BLaER1 (cell line): Measurements from ENCODE around the gene FBF1.

Source experiments
- H3K27ac ChIP-seq: shearing (Covaris generic); formaldehyde crosslinking; 2 replicates; pipeline ENCODE4 v1.8.1; 2022
- H3K27me3 ChIP-seq: shearing (Covaris generic); formaldehyde crosslinking; 2 replicates; pipeline ENCODE4 v1.8.1; 2022
- H3K36me3 ChIP-seq: shearing (Covaris generic); formaldehyde crosslinking; 2 replicates; pipeline ENCODE4 v1.8.1; 2022
- H3K4me1 ChIP-seq: shearing (Covaris generic); formaldehyde crosslinking; 2 replicates; pipeline ENCODE4 v1.8.1; 2022
- H3K4me2 ChIP-seq: shearing (Covaris generic); formaldehyde crosslinking; 2 replicates; pipeline ENCODE4 v1.8.1; 2022
- H3K4me3 ChIP-seq: shearing (Covaris generic); formaldehyde crosslinking; 2 replicates; pipeline ENCODE4 v1.8.1; 2022
- H3K9ac ChIP-seq: shearing (Covaris generic); formaldehyde crosslinking; 2 replicates; pipeline ENCODE4 v1.8.1; 2022
- H3K9me3 ChIP-seq: shearing (Covaris generic); formaldehyde crosslinking; 2 replicates; pipeline ENCODE4 v1.8.1; 2022
- H4K20me1 ChIP-seq: shearing (Covaris generic); formaldehyde crosslinking; 2 replicates; pipeline ENCODE4 v1.8.1; 2022
- Cebpa-rat ChIP-seq: shearing (Covaris generic); IDR thresholded peaks from 2 replicates; pipeline ENCODE4 v1.8.1; 2022

Gene FBF1, protein sequence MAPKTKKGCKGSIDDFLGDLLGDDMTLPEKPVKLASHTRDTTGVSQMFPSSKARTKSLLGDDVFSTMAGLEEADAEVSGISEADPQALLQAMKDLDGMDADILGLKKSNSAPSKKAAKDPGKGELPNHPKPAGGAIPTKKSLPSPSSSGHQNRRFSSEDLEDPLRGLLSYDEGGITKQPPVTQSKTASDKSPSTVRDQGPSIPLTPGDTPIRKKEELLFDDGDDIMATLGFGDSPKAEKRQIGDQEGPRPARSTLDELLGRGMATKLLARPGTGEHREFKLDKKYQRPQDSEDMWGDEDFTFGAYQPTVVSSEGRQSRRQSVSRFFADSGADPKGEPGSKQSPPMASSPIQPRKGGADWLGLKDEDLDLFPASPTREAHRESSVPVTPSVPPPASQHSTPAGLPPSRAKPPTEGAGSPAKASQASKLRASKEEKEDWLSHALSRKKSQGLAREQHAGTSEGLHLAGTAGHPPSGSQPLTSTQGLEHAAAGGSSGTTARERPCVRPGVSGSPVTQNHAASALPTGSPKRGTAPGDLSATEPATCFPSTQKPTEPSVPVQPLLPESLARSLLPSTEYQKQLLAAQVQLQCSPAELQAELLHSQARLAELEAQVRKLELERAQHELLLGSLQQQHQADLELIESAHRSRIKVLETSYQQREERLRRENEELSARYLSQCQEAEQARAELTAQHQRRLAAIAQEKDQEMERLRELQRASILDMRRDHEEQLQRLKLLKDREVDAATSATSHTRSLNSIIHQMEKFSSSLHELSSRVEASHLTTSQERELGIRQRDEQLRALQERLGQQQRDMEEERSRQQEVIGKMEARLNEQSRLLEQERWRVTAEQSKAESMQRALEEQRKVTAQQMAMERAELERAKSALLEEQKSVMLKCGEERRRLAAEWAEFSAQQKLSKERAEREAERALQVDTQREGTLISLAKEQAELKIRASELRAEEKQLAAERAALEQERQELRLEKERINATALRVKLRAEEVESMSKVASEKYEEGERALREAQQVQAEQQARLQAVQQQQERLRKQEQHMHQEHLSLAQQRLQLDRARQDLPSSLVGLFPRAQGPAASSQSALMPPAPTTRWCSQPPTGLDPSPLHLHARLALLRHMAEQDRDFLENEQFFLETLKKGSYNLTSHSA

DNA sequence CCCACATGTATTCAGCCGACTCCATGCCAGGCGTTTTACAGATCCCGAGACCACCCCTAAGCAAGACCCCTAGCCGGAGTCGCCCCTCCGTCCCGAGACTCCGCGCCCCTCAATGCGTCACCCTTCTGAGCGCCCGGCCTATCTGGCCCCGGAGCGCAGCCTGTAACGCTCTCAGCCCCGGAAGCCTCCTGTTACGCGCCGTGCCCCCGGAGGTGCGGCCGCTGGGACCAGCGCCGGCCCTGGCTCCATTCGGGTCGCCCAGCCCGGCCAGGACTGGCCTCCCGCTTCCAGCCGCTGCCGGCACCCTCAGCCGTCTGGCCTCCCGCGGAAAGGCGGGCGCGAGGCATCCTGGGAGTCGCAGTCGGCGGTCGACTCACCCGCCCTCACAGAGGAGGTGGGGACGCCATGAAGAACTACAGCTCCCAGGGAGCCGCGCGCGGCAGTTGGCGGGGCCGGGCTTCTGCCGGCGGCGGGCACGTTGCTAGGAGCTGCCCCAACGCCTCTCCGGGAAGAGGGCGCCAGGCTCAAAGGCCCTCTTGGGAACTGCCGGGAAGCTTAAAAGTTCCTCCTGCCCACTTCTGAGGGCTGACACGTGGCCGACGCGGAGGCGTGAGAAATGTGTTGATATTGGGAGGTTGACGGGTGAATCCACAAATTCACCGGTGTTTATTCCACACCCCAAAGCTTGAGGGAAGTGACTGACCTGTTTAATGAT, at the start of gene FBF1:
Gene FBF1 (minus strand): TSS at position 316 of the 715 bp plus-strand sequence. CDS start 2,893 bp downstream, outside the sequence.
- H3K4me3 ChIP-seq = peak within 1 kb of the TSS; percentile 85
- H3K9ac ChIP-seq = peak within 1 kb of the TSS; percentile 88
- peak within 1 kb of the TSS; percentile 95 for H3K4me2 ChIP-seq
- peaks cover 23% of the 10 kb centered on the region for H3K36me3 ChIP-seq
- no peaks in the 10 kb centered on the region for H4K20me1 ChIP-seq
- H3K27me3 ChIP-seq = no peaks in the 10 kb centered on the region
- peak within 1 kb of the TSS; percentile 81 for H3K27ac ChIP-seq
- TF ChIP-seq Cebpa-rat = no peak
- peaks cover 20% of the 10 kb centered on the region for H3K4me1 ChIP-seq
- H3K9me3 ChIP-seq = no peaks in the 10 kb centered on the region

DNA sequence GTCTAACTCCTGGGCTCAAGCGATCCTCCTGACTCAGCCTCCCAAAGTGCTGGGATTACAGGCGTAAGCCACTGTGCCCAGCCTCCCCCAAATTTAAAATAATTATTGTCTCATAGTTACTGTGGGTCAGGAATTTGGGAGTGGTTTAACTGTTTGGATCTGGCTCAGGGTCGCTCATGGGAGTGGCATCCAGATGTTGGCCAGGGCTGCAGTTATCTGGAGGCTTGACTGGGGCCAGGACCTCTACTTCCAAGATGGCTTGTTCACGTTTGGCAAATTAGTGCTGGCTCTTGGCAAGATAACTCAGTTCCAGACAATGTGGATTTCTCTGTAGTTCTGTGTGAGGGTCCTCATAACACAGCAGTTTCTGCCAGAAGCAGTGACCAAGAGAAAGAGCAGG, 46.2 kb upstream of the FBF1 start:
- Histone ChIP-seq H3K9me3 (no peaks in the 10 kb centered on the region), H3K27ac (no peak overlapping the region), H3K36me3 (peaks cover 42% of the 10 kb centered on the region), H3K9ac (no peak overlapping the region), H3K27me3 (no peaks in the 10 kb centered on the region), H4K20me1 (no peaks in the 10 kb centered on the region), H3K4me3 (no peak overlapping the region), H3K4me1 (no peaks in the 10 kb centered on the region), H3K4me2 (no peak overlapping the region)
- no peak for TF ChIP-seq Cebpa-rat

DNA sequence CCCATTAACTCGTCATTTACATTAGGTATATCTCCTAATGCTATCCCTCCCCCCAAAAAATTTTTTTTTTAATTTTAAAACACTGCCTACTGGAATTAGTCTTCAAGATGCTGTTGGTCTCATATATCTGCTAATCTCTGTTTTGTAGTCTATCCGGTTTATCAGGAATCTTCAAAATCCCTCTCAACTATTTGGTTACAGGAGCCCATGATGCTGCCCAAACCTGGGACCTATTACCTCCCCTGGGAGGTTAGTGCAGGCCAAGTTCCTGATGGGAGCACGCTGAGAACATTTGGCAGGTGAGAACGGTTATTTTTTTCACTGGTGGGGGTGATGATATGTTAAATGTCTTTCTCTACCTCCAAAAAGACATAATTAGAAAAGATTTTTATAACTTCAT, 45.1 kb upstream of the FBF1 start:
- peaks cover 5% of the 10 kb centered on the region for H3K4me1 ChIP-seq
- H4K20me1 ChIP-seq = no peaks in the 10 kb centered on the region
- H3K9ac ChIP-seq = no peak overlapping the region
- H3K36me3 ChIP-seq = peaks cover 33% of the 10 kb centered on the region
- no peaks in the 10 kb centered on the region for H3K27me3 ChIP-seq
- no peak overlapping the region for H3K4me2 ChIP-seq
- H3K9me3 ChIP-seq = no peaks in the 10 kb centered on the region
- H3K4me3 ChIP-seq = no peak overlapping the region
- no peak for TF ChIP-seq Cebpa-rat
- H3K27ac ChIP-seq = no peak overlapping the region

DNA sequence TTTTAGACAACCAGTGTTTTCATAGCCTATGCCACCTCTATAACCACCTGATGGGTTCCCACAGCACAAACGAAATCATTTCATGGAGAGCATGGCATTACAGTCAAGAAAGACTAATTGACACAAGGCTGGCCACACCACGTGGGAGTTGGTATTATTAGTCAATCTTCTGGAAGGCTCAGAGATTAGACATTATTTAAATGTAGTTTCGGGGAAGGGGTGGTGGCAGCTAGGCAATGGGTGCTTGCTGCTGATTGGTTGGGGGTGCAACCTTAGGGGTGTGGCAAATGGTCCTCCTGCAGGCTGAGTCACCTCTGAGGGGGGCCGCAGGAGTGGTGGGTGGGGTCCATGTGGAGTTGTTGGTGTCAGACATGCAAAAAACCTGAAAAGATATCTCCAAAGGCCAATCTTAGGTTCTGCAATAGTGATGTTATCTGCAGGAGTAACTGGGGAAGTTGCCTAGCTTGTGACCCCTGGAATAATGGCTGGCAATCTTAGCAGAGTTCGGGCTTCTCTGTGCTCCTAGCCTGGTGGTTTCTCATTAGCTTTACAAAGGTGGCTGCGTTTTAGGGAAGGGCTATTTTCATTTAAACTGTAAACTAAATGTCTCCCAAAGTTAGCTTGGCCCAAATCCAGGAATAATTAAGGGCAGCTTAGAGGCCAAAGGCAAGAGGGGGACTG, 42.8 kb upstream of the FBF1 start:
- Histone ChIP-seq H3K4me3 (no peak overlapping the region), H3K4me1 (peaks cover 16% of the 10 kb centered on the region), H3K9me3 (no peaks in the 10 kb centered on the region), H3K27ac (no peak overlapping the region), H3K27me3 (no peaks in the 10 kb centered on the region), H3K9ac (no peak overlapping the region), H3K4me2 (no peak overlapping the region), H4K20me1 (no peaks in the 10 kb centered on the region), H3K36me3 (peaks cover 18% of the 10 kb centered on the region)
- TF ChIP-seq Cebpa-rat = no peak

DNA sequence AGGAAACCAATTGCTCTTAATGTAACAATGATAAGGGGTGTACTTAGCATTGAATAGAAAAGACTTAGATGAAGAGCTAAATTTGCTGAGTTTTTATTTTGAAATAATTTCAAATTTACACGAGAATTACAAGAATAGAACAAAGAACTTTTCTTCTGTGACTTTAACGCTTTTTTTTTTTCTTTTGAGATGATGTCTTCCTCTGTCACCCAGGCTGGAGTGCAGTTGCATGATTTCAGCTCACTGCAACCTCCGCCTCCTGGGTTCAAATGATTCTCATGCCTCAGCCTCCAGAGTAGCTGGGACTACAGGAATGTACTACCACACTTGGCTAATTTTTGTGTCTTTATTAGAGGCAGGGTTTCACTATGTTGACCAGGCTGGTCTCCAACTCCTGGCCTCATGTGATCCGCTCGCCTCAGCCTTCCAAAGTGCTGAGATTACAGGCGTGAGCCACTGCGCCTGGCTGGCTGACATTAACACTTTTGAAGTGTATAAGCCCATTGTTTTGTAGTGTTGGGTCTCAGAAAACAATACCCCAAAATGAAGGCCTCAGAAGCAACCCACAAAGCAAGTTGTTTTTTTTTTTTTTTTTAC, 40.3 kb upstream of the FBF1 start:
- no peak overlapping the region for H3K9ac ChIP-seq
- no peaks in the 10 kb centered on the region for H4K20me1 ChIP-seq
- H3K4me1 ChIP-seq = peaks cover 41% of the 10 kb centered on the region
- peaks cover 1% of the 10 kb centered on the region; the same call in 1 of the 2 replicates for H3K36me3 ChIP-seq
- H3K4me3 ChIP-seq = no peak overlapping the region
- H3K27ac ChIP-seq = no peak overlapping the region
- H3K27me3 ChIP-seq = no peaks in the 10 kb centered on the region
- TF ChIP-seq Cebpa-rat = no peak
- no peaks in the 10 kb centered on the region for H3K9me3 ChIP-seq
- peak overlapping the region; percentile 91 for H3K4me2 ChIP-seq

DNA sequence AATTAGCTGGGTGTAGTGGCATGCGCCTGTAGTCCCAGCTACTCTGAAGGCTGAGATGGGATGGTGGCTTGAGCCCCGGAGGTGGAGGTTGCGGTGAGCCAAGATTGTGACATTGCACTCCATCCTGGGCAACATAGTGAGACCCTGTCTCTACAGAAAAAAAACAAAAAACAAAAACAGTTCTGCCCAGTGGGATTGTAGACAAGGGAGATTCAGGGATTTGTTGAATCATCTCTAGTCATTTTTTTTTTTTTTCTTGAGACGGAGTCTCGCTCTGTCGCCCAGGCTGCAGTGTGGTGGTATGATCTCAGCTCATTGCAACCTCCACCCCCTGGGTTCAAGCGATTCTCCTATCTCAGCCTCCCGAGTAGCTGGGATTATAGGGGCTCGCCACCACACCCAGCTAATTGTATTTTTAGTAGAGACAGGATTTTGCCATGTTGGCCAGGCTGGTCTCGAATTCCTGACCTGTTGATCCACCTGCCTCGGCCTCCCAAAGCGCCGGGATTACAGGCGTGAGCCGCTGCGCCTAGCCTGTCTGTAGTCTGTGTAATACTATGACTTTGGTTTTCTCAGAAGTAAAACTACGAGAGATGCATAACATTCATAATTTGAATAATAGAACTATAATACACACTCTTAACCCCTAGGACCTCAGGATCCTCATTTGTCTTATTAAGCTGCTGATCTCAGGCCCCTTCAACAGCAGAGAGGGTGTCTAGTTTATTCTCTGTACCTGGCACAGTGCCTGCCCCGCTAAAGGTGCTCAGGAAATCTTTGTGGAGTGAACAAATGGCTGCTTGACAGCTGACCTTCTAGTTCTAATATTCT, 39.6 kb upstream of the FBF1 start:
- peak overlapping the region; percentile 88 for H3K4me3 ChIP-seq
- H3K4me2 ChIP-seq = peak overlapping the region; percentile 91
- H3K36me3 ChIP-seq = no peaks in the 10 kb centered on the region; the same call in 1 of the 2 replicates
- peaks cover 45% of the 10 kb centered on the region for H3K4me1 ChIP-seq
- no peaks in the 10 kb centered on the region for H4K20me1 ChIP-seq
- peak overlapping the region; percentile 98 for H3K9ac ChIP-seq
- H3K27me3 ChIP-seq = no peaks in the 10 kb centered on the region
- H3K27ac ChIP-seq = peak overlapping the region; percentile 97
- H3K9me3 ChIP-seq = no peaks in the 10 kb centered on the region
- no peak for TF ChIP-seq Cebpa-rat

DNA sequence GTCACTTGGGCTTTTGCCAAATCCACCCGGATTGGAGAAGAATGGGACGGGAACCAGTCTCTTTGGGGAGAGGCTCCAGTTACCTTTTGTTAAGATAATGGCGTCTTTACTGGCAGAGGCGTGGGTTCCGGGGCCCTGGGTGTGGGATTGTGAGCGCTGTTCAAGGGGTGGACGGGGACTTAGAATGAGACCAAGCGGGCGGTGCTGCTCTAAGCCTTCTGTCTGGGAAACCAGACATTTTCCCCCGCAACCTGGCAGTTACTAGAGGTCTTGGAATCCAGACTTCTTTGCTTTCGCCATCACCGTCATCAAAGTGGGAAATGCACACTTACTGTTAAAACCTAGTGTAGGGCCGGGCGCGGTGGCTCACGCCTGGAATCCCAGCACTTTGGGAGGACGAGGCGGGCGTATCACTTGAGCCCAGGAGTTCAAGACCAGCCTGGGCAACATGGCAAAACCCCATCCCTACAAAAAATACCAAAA, 38.9 kb upstream of the FBF1 start:
- peak overlapping the region; percentile 88 for H3K4me3 ChIP-seq
- H4K20me1 ChIP-seq = no peaks in the 10 kb centered on the region
- peak overlapping the region; percentile 91 for H3K4me2 ChIP-seq
- no peaks in the 10 kb centered on the region for H3K27me3 ChIP-seq
- H3K27ac ChIP-seq = peak overlapping the region; percentile 97
- H3K4me1 ChIP-seq = peaks cover 45% of the 10 kb centered on the region
- H3K9me3 ChIP-seq = no peaks in the 10 kb centered on the region
- peak overlapping the region; percentile 98 for H3K9ac ChIP-seq
- TF ChIP-seq Cebpa-rat = no peak
- H3K36me3 ChIP-seq = no peaks in the 10 kb centered on the region
